Fibroblast of mammary gland (primary cell): ENCODE data around the gene TRIM37.

ENCODE experiments used
- DNase-seq: peaks from one replicate; pipeline ENCODE4 v3.0.0-alpha.2; 2010; ENCODE audit warnings: low read depth
- H3K4me3 ChIP-seq: 2 replicates; pipeline ENCODE4 v1.5.1; 2011; ENCODE audit warnings: low read depth, mild to moderate bottlenecking, low read length, moderate library complexity; ENCODE audit not compliant: control insufficient read depth
- TF ChIP-seq, protein P1 (sequence below): conservative IDR thresholded peaks from 2 replicates; pipeline ENCODE4 v1.5.1; 2011; ENCODE audit warnings: low read depth, low read length, inconsistent platforms; ENCODE audit not compliant: control insufficient read depth, insufficient read depth

TRIM37 gene

DNA sequence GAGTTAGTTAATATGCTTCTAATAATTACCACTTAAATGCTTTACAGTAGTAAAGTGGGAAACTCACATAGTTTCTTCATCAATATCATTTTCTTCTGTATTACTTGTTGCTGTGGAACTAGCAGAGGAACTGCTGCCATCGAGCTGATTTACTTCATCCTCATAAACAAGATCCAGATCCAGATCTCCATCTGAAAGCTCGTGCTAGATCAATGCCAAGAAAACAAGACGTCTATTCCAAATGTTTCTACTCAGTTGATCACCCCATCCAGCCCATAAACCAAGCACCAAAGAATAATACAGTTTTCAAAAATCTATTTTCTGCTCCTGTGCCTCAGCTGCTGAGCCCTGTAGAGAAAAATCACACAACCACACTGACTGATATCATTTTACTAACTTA, 59.1 kb downstream of the TRIM37 start:
- no peak for DNase-seq
- H3K4me3 ChIP-seq = no peak overlapping the region
- TF ChIP-seq, protein P1, sequence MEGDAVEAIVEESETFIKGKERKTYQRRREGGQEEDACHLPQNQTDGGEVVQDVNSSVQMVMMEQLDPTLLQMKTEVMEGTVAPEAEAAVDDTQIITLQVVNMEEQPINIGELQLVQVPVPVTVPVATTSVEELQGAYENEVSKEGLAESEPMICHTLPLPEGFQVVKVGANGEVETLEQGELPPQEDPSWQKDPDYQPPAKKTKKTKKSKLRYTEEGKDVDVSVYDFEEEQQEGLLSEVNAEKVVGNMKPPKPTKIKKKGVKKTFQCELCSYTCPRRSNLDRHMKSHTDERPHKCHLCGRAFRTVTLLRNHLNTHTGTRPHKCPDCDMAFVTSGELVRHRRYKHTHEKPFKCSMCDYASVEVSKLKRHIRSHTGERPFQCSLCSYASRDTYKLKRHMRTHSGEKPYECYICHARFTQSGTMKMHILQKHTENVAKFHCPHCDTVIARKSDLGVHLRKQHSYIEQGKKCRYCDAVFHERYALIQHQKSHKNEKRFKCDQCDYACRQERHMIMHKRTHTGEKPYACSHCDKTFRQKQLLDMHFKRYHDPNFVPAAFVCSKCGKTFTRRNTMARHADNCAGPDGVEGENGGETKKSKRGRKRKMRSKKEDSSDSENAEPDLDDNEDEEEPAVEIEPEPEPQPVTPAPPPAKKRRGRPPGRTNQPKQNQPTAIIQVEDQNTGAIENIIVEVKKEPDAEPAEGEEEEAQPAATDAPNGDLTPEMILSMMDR = no peak

DNA sequence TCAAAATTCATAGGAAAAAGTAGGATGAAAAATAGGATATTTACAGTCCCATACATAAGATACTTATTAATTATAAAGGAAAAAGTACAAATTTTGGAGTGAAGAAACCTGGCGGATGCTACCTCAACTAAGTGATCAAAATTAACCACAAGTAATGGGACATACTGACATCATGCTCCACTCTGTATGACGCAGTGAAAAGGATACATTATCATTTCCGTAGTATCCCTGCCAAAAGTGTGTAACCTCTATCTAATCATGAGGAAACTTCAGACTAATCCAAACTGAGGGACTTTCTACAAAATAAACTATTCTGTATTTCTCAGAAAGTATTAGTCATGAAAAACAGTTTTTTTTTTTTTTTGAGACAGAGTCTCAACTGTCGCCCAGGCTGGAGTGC, 60.5 kb downstream of the TRIM37 start:
- DNase-seq = peak; percentile 66
- TF ChIP-seq, protein P1 = no peak
- no peak overlapping the region for H3K4me3 ChIP-seq

DNA sequence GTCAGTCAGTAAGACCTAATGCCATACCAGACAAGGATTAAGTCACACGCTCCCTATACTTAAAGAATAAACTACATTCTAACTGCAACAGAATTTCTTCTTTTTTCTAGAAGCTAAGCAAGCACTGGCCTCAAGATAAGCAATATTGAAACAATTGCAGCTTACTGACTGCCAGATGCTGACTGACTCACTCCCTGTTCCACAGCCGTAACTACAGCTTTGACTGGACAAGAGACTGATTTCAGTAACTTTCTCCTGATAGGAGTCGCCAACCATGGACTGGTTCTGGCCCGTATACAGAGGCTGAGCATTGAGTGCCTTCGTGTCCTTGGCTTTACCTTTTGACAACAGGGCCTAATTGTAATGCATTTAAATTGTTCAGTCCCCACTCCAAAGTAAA, 67.9 kb downstream of the TRIM37 start:
- H3K4me3 ChIP-seq = no peak overlapping the region
- TF ChIP-seq, protein P1 = no peak
- peak; percentile 43 for DNase-seq

DNA sequence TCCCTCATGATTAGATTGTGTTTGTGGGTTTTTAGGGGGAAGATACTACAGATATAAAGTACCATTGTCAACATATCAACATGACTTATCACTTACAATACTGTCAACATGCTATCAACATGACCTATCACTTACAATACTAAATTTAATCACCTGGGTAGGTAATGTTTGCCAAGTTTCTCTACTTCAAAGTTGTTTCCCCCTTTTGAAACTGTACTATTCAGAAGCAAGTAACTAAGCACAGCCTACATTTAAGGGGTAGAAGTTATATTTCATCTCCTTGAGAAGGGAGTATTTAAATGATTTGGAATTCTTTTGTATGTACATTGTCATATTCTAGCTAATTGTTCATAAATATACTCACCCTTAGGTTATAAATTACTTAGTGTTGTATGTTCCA, 68.7 kb downstream of the TRIM37 start:
- DNase-seq = no peak
- TF ChIP-seq, protein P1 = no peak
- no peak overlapping the region for H3K4me3 ChIP-seq

DNA sequence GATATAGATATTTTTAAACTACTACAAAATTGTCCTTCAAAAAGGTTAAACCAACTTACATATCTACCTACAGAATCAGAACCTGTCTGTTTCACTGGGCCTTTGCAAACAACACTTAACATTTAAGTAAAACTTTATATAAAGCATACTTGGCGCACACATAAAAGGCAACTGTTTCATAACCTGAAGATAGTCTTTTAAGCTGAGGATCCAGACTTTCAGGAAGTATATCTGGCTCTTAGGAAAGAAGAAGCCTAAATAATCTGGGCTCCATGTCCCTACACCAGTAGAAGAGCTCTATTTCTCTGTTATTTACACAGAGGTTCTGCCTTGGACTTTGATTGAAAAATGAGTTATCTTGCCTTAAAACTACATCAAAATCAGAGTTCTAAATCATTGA, 75.9 kb downstream of the TRIM37 start:
- H3K4me3 ChIP-seq = no peak overlapping the region
- DNase-seq = no peak
- TF ChIP-seq, protein P1 = no peak

DNA sequence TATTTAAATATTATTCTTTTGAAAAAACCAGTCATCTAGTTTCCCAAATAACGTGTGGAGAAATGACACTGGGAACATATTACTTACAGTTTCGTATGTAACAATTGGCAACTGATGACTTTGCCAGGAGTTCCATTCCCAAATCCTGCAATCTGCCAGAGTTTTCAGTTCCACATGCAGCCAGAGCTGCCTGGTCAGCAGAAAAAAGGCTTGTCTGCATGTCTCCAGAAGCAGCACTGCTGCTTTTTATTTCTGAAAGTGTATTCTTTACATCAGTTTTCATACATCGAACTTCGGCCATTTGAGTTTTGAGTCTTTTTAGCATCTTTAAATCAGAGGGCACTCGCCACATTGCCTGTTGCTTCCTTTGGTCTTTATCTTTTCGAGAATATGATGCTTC, 78.4 kb downstream of the TRIM37 start:
- DNase-seq = no peak
- TF ChIP-seq, protein P1 = no peak
- H3K4me3 ChIP-seq = no peak overlapping the region

DNA sequence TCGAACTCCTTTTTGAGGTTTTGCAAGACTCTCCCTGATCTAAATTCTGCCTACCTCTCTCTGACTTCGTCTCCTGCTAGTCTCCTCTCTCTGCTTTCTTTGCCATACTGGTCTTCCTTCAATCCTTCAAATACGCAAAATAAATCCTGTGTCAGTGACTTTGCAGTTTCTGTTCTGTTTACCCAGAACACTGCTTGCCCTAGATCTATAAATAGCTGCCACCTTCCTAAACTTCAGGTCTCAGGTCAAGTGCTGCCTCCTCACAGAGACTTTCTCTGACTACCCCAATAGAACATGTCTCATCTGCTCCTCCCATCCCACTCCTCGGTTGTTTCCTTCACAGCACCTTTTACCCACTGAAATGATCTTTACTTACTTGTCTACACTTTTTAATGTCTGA, 78.9 kb downstream of the TRIM37 start:
- DNase-seq = no peak
- TF ChIP-seq, protein P1 = no peak
- no peak overlapping the region for H3K4me3 ChIP-seq
